Fibroblast of skin of right quadriceps (primary cell): Measurements from ENCODE around the gene CD177.
"Not testable (repeated sequence)": the region's sequence is repeated elsewhere in the genome, so short reads cannot be mapped to it uniquely, and the experiment has no call there.

Experiments used
- DNase-seq: peaks from one replicate; pipeline ENCODE4 v3.0.0-alpha.2; 2013

CD177 gene

GRCh38 chr19:43336508-43336907 lies 17.0 kb upstream of the CD177 start:
- not testable (repeated sequence) for DNase-seq

GRCh38 chr19:43337737-43338136 lies 15.7 kb upstream of the CD177 start:
- no peak for DNase-seq

GRCh38 chr19:43338530-43338929 lies 15.0 kb upstream of the CD177 start:
- DNase-seq = no peak

- not testable (repeated sequence) for DNase-seq
These were observed 14.1 kb upstream of the CD177 start for GRCh38 chr19:43339243-43339930.

GRCh38 chr19:43340101-43340500 lies 13.4 kb upstream of the CD177 start:
- DNase-seq = not testable (repeated sequence)

- DNase-seq = not testable (repeated sequence)
These were observed 12.4 kb upstream of the CD177 start for GRCh38 chr19:43341098-43341497.

GRCh38 chr19:43342104-43342503 lies 11.4 kb upstream of the CD177 start:
- DNase-seq = not testable (repeated sequence)

- not testable (repeated sequence) for DNase-seq
These were observed 9.1 kb upstream of the CD177 start for GRCh38 chr19:43344347-43344925.

- DNase-seq = not testable (repeated sequence)
These were observed 3.7 kb upstream of the CD177 start for GRCh38 chr19:43349813-43350212.

- no peak for DNase-seq
These were observed 1.3 kb upstream of the CD177 start for GRCh38 chr19:43351998-43352746.

- DNase-seq = no peak
These were observed 780 bp downstream of the CD177 start for GRCh38 chr19:43354305-43354627.

GRCh38 chr19:43356749-43357148 lies 3.3 kb downstream of the CD177 start:
- not testable (repeated sequence) for DNase-seq

- no peak for DNase-seq
These were observed 8.7 kb downstream of the CD177 start for GRCh38 chr19:43362179-43362578.

GRCh38 chr19:43362745-43363144 lies 9.3 kb downstream of the CD177 start:
- no peak for DNase-seq

- not testable (repeated sequence) for DNase-seq
These were observed 12.2 kb downstream of the CD177 start for GRCh38 chr19:43365677-43366076.

GRCh38 chr19:43367822-43368221 lies 14.3 kb downstream of the CD177 start:
- no peak for DNase-seq

GRCh38 chr19:43368897-43369296 lies 15.4 kb downstream of the CD177 start:
- DNase-seq = not testable (repeated sequence)

- no peak for DNase-seq
These were observed 18.4 kb downstream of the CD177 start for GRCh38 chr19:43371909-43372308.

- no peak for DNase-seq
These were observed 19.0 kb downstream of the CD177 start for GRCh38 chr19:43372462-43372861.

GRCh38 chr19:43377624-43378023 lies 24.1 kb downstream of the CD177 start:
- not testable (repeated sequence) for DNase-seq

- DNase-seq = no peak
These were observed 26.5 kb downstream of the CD177 start for GRCh38 chr19:43380008-43380407.

GRCh38 chr19:43380771-43381386 lies 27.4 kb downstream of the CD177 start:
- no peak for DNase-seq

- not testable (repeated sequence) for DNase-seq
These were observed 29.2 kb downstream of the CD177 start for GRCh38 chr19:43382586-43383216.
